Activated T-helper 2 cell treated with anti-CD3 and anti-CD28 coated beads, Interferon-gamma antibody, Interleukin-2, Interleukin-4, amounts not matched to agents 10 μg/mL and 5 μg/mL and 100 μg/mL, durations not matched to agents 14 hours and 24 hours and 36 hours (primary cell): ENCODE results near the gene PCGF6. TPM values are rescaled to one million over a fixed set of nuclear protein-coding genes. Genes with fewer than 3 reads are reported as not detected.
"Not testable (repeated sequence)": the region's sequence is repeated elsewhere in the genome, so short reads cannot be mapped to it uniquely, and the experiment has no call there.

Experiments
- DNase-seq: peaks from one replicate; pipeline ENCODE4 v3.0.0; 2021; ENCODE audit warnings: low spot score
- H3K27ac Mint-ChIP-seq: one replicate; pipeline ENCODE4 v1.8.0; 2021; ENCODE audit warnings: mixed read lengths
- H3K27me3 Mint-ChIP-seq: one replicate; pipeline ENCODE4 v1.8.0; 2021; ENCODE audit warnings: low read depth, mixed read lengths
- H3K36me3 Mint-ChIP-seq: one replicate; pipeline ENCODE4 v1.8.0; 2021; ENCODE audit warnings: low read depth, mixed read lengths
- H3K4me1 Mint-ChIP-seq: one replicate; pipeline ENCODE4 v1.8.0; 2021; ENCODE audit warnings: low read depth, mixed read lengths
- H3K4me3 Mint-ChIP-seq: one replicate; pipeline ENCODE4 v1.8.0; 2021; ENCODE audit warnings: low read depth, mild to moderate bottlenecking, moderate library complexity, mixed read lengths
- H3K9me3 Mint-ChIP-seq: one replicate; pipeline ENCODE4 v1.8.0; 2021; ENCODE audit warnings: mixed read lengths
- intact Hi-C: fragments of 100-400 bp; cut with micrococcal nuclease; formaldehyde crosslinking; loops from one replicate; pipeline ENCODE4 v1.15.1; 2023
- total RNA-seq: library from RNA; stranded (reverse); gene quantifications from 2 replicates; pipeline ENCODE4 v1.2.3, GENCODE V29; 2022

PCGF6 gene
- 16.8 and 17.7 TPM in 2 replicates for total RNA-seq

- H3K4me3 Mint-ChIP-seq, result peak within 1 kb of the TSS; percentile 96
- no peaks in the 10 kb centered on the region for H3K27me3 Mint-ChIP-seq
- DNase-seq, result peak; percentile 70
- peaks cover 12% of the 10 kb centered on the region for H3K36me3 Mint-ChIP-seq
- H3K4me1 Mint-ChIP-seq, result peaks cover 6% of the 10 kb centered on the region
- peak within 1 kb of the TSS; percentile 92 for H3K27ac Mint-ChIP-seq
- H3K9me3 Mint-ChIP-seq, result no peaks in the 10 kb centered on the region
- intact Hi-C loops, result loop anchor here (1.0 kb wide), 1 partner anchor 18 kb away; no protein-coding TSS in a partner anchor
Observed at GRCh38 chr10:103350517-103351260, at the start of gene PCGF6. Gene PCGF6 (minus strand): TSS chr10:103351140. CDS start chr10:103351066, 74 bp downstream.

- peaks cover 74% of the 10 kb centered on the region for H3K36me3 Mint-ChIP-seq
- H3K27ac Mint-ChIP-seq, result peak overlapping the region; percentile 94
- H3K4me3 Mint-ChIP-seq, result peak overlapping the region; percentile 92
- DNase-seq, result no peak
- no peaks in the 10 kb centered on the region for H3K27me3 Mint-ChIP-seq
- no peaks in the 10 kb centered on the region for H3K9me3 Mint-ChIP-seq
- H3K4me1 Mint-ChIP-seq, result peaks cover 48% of the 10 kb centered on the region
- intact Hi-C loops, result no loop called here
Observed at GRCh38 chr10:103397191-103397825, 46.4 kb upstream of the PCGF6 start.

GRCh38 chr10:103396789-103397087 lies 45.8 kb upstream of the PCGF6 start:
- H3K27ac Mint-ChIP-seq, result peak overlapping the region; percentile 94
- peaks cover 48% of the 10 kb centered on the region for H3K4me1 Mint-ChIP-seq
- H3K36me3 Mint-ChIP-seq, result peaks cover 70% of the 10 kb centered on the region
- no peaks in the 10 kb centered on the region for H3K9me3 Mint-ChIP-seq
- intact Hi-C loops, result loop anchor here (1.0 kb wide), 1 partner anchor 28 kb away; no protein-coding TSS in a partner anchor
- no peak for DNase-seq
- H3K4me3 Mint-ChIP-seq, result peak overlapping the region; percentile 92
- H3K27me3 Mint-ChIP-seq, result no peaks in the 10 kb centered on the region

- Mint-ChIP-seq H3K27ac (peak within 1 kb of the TSS; percentile 94), H3K9me3 (no peaks in the 10 kb centered on the region), H3K4me1 (peaks cover 48% of the 10 kb centered on the region), H3K4me3 (peak within 1 kb of the TSS; percentile 92), H3K36me3 (peaks cover 69% of the 10 kb centered on the region), H3K27me3 (no peaks in the 10 kb centered on the region)
- DNase-seq, result peak; percentile 95
- intact Hi-C loops, result loop anchor here (1.0 kb wide), 1 partner anchor 28 kb away; no protein-coding TSS in a partner anchor
Observed at GRCh38 chr10:103396067-103396788, 45.3 kb upstream of the PCGF6 start, which contains the start of the genes ATP5MK and PDCD11. Gene ATP5MK (minus strand): TSS chr10:103396475. CDS start chr10:103392457, 4,018 bp downstream. Gene PDCD11 (plus strand): TSS chr10:103396626. CDS start chr10:103398427, 1,801 bp downstream.

- Mint-ChIP-seq H3K9me3 (no peaks in the 10 kb centered on the region), H3K27me3 (no peaks in the 10 kb centered on the region), H3K27ac (peak overlapping the region; percentile 94), H3K4me1 (peaks cover 48% of the 10 kb centered on the region), H3K4me3 (peak overlapping the region; percentile 92), H3K36me3 (peaks cover 67% of the 10 kb centered on the region)
- no peak for DNase-seq
- intact Hi-C loops, result loop anchor here (1.0 kb wide), 1 partner anchor 27 kb away; no protein-coding TSS in a partner anchor
Observed at GRCh38 chr10:103395754-103396066, 44.8 kb upstream of the PCGF6 start.

GRCh38 chr10:103394180-103394579 lies 43.2 kb upstream of the PCGF6 start:
- intact Hi-C loops, result no loop called here
- no peak for DNase-seq
- Mint-ChIP-seq H3K27me3 (no peaks in the 10 kb centered on the region), H3K27ac (no peak overlapping the region), H3K36me3 (peaks cover 59% of the 10 kb centered on the region), H3K4me3 (peak overlapping the region; percentile 49), H3K4me1 (peaks cover 43% of the 10 kb centered on the region), H3K9me3 (no peaks in the 10 kb centered on the region)

- Mint-ChIP-seq H3K4me1 (no peaks in the 10 kb centered on the region), H3K27me3 (no peaks in the 10 kb centered on the region), H3K27ac (no peak overlapping the region), H3K4me3 (no peak overlapping the region), H3K36me3 (peaks cover 50% of the 10 kb centered on the region), H3K9me3 (no peaks in the 10 kb centered on the region)
- intact Hi-C loops, result no loop called here
- no peak for DNase-seq
Observed at GRCh38 chr10:103382769-103383168, 31.8 kb upstream of the PCGF6 start.

GRCh38 chr10:103374263-103374662 lies 23.3 kb upstream of the PCGF6 start:
- peaks cover 39% of the 10 kb centered on the region for H3K36me3 Mint-ChIP-seq
- no peaks in the 10 kb centered on the region for H3K9me3 Mint-ChIP-seq
- H3K27me3 Mint-ChIP-seq, result no peaks in the 10 kb centered on the region
- peaks cover 13% of the 10 kb centered on the region for H3K4me1 Mint-ChIP-seq
- intact Hi-C loops, result no loop called here
- H3K4me3 Mint-ChIP-seq, result no peak overlapping the region
- H3K27ac Mint-ChIP-seq, result no peak overlapping the region
- no peak for DNase-seq

- Mint-ChIP-seq H3K27me3 (no peaks in the 10 kb centered on the region), H3K9me3 (no peaks in the 10 kb centered on the region), H3K4me3 (no peak overlapping the region), H3K4me1 (peaks cover 13% of the 10 kb centered on the region), H3K36me3 (peaks cover 37% of the 10 kb centered on the region), H3K27ac (peak overlapping the region; percentile 58)
- intact Hi-C loops, result no loop called here
- no peak for DNase-seq
Observed at GRCh38 chr10:103373544-103373943, 22.6 kb upstream of the PCGF6 start.

- Mint-ChIP-seq H3K27me3 (no peaks in the 10 kb centered on the region), H3K4me3 (peak within 1 kb of the TSS; percentile 90), H3K9me3 (no peaks in the 10 kb centered on the region), H3K36me3 (peaks cover 5% of the 10 kb centered on the region), H3K27ac (peak within 1 kb of the TSS; percentile 92), H3K4me1 (peaks cover 8% of the 10 kb centered on the region)
- peak; percentile 90 for DNase-seq
- intact Hi-C loops, result loop anchor here (1.0 kb wide), 3 partner anchors 17 to 450 kb away; partner anchors contain the start of genes ATP5MK, CNNM2, PCGF6 and PDCD11
Observed at GRCh38 chr10:103367782-103368518, 17.0 kb upstream of the PCGF6 start, which contains the start of gene TAF5. Gene TAF5 (plus strand): TSS chr10:103367976. CDS start chr10:103367990, 14 bp downstream.

GRCh38 chr10:103367379-103367781 lies 16.4 kb upstream of the PCGF6 start:
- Mint-ChIP-seq H3K9me3 (no peaks in the 10 kb centered on the region), H3K36me3 (peaks cover 5% of the 10 kb centered on the region), H3K4me3 (peak overlapping the region; percentile 88), H3K27me3 (no peaks in the 10 kb centered on the region), H3K27ac (peak overlapping the region; percentile 88), H3K4me1 (peaks cover 8% of the 10 kb centered on the region)
- DNase-seq, result no peak
- intact Hi-C loops, result no loop called here

- H3K36me3 Mint-ChIP-seq, H3K27ac Mint-ChIP-seq, H3K9me3 Mint-ChIP-seq, H3K4me3 Mint-ChIP-seq, intact Hi-C loops, DNase-seq, H3K4me1 Mint-ChIP-seq, H3K27me3 Mint-ChIP-seq: not testable (repeated sequence)
Observed at GRCh38 chr10:103360791-103361190, 9.9 kb upstream of the PCGF6 start.
